ENCODE results near the gene ARHGAP22.
"Not testable (repeated sequence)": the region's sequence is repeated elsewhere in the genome, so short reads cannot be mapped to it uniquely, and the experiment has no call there.

Gene ARHGAP22

GRCh38 chr10:48604991-48605508, at the start of gene ARHGAP22:
Gene ARHGAP22, minus strand, starts transcription at chr10:48605073. Its CDS starts 277 bp downstream, at chr10:48604796.
- H3K4me3 Mint-ChIP-seq: peak within 1 kb of the TSS; percentile 57
- H3K27me3 Mint-ChIP-seq: peaks cover 36% of the 10 kb centered on the region
- H3K9me3 Mint-ChIP-seq: no peaks in the 10 kb centered on the region
- DNase-seq: peak; percentile 8
- ATAC-seq: no peak
- no peaks in the 10 kb centered on the region for H3K4me1 Mint-ChIP-seq
- H3K27ac Mint-ChIP-seq: no peak within 1 kb of the TSS
- H3K36me3 Mint-ChIP-seq (ENCODE audit: low read depth): no peaks in the 10 kb centered on the region

DNA sequence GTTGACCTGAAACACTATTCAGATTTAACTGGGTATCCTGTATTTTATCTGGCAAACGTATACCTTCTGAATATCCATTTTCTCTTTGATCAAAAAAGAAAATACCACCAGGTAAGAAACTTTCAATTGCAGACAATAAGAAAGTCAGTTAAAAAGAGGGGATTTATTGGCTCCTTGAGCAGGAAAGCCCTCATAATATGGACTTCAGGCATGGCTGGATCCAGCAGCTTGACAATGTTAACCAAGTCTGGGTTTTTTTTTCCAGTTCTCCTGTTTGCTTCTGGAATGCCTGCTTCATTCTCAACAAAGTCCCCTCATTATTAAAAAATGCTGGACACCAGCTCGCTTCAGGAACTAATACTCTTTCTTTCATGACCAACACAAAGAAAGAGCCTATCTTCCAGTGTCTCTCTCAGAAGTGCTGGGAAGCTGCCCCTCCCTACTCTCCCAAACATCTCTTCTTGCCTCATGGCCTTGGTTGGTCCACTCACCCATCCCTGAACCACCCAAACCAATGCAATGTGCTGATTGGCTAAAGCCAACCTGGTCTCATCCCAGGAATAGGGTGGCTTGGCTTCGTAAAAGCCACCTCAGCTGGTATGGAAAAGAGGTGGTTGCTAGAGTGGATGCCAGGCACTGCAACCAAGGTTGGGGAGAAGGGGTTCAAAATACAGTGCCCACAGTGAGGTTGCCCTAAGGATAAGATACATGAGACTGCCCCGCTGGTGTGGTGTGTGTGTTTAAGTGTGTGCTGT, 49.2 kb upstream of the ARHGAP22 start:
- Mint-ChIP-seq H3K4me3 (no peak overlapping the region), H3K4me1 (peaks cover 3% of the 10 kb centered on the region), H3K27ac (no peak overlapping the region), H3K27me3 (peaks cover 27% of the 10 kb centered on the region), H3K36me3 (ENCODE audit: low read depth) (no peaks in the 10 kb centered on the region), H3K9me3 (no peaks in the 10 kb centered on the region)
- no peak for ATAC-seq
- DNase-seq: no peak

GRCh38 chr10:48653347-48653746, 48.5 kb upstream of the ARHGAP22 start:
- Mint-ChIP-seq H3K27me3 (peaks cover 25% of the 10 kb centered on the region), H3K4me1 (peaks cover 3% of the 10 kb centered on the region), H3K9me3 (no peaks in the 10 kb centered on the region), H3K4me3 (no peak overlapping the region), H3K36me3 (ENCODE audit: low read depth) (no peaks in the 10 kb centered on the region), H3K27ac (no peak overlapping the region)
- no peak for DNase-seq
- no peak for ATAC-seq

DNA sequence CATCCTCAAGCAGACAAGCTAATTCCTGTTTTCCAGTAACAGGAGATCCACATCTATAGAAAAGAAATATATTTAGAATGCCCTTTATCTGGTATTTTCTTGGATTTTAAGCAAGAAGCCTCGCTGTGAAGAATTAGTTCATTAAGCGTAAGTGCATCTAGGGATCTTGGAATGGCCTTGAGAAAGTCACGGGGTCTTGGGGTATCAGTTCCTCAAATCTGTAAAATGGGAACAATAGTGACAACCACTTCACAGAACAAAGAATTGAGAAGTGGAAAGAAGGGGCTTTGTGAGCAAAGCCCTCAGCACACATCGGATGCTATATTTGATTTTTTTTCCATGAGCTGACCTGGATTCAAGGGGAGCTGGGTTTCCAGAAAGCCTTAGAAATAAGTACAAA, 47.5 kb upstream of the ARHGAP22 start:
- DNase-seq (no peak), ATAC-seq (no peak)
- H3K4me3 Mint-ChIP-seq: no peak overlapping the region
- peaks cover 21% of the 10 kb centered on the region for H3K27me3 Mint-ChIP-seq
- H3K4me1 Mint-ChIP-seq: peaks cover 3% of the 10 kb centered on the region
- no peaks in the 10 kb centered on the region for H3K36me3 Mint-ChIP-seq (ENCODE audit: low read depth)
- no peaks in the 10 kb centered on the region for H3K9me3 Mint-ChIP-seq
- no peak overlapping the region for H3K27ac Mint-ChIP-seq

DNA sequence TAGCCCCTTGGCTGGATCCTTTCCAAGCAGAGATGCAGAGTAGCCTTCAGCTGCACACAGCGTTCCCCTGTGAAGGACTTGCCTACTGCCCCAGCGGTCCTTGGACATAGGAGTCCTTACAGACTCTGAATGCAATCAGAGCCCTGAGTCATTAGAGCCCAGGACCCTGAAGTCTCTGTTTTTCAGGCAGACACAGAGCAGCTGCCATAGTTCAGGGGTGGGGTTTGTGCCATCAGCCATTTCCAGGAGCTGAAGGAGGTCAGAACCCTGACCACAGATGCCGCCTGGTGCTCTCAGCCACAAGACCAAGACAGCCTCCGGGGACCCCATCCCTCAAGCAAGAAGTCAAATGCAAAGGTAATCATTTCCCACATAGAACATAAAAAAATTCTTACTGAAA, 47.0 kb upstream of the ARHGAP22 start:
- peaks cover 3% of the 10 kb centered on the region for H3K4me1 Mint-ChIP-seq
- DNase-seq: no peak
- no peak for ATAC-seq

DNA sequence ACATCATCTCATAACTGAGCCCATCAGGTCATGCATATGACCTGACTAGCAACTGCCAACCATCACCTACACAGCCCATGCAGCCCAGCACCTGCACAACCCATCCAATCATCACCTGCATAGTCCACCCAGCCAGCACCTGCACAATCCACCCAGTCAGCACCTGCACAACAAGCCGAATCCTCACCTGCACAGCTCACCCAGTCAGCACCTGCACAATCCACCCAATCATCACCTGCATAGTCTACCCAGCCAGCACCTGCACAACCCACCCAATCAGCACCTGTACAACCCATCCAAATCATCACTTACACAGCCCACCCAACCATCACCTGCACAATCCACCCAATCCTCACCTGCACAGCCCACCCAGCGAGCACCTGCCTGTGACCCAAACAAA, 46.4 kb upstream of the ARHGAP22 start:
- H3K9me3 Mint-ChIP-seq: no peaks in the 10 kb centered on the region
- ATAC-seq: no peak
- peaks cover 21% of the 10 kb centered on the region for H3K27me3 Mint-ChIP-seq

More for the DNA sequence above, 47.0 kb upstream of the ARHGAP22 start:
- H3K4me3 Mint-ChIP-seq: no peak overlapping the region
- H3K9me3 Mint-ChIP-seq: no peaks in the 10 kb centered on the region
- no peaks in the 10 kb centered on the region for H3K36me3 Mint-ChIP-seq (ENCODE audit: low read depth)
- peaks cover 21% of the 10 kb centered on the region for H3K27me3 Mint-ChIP-seq
- H3K27ac Mint-ChIP-seq: no peak overlapping the region

DNA sequence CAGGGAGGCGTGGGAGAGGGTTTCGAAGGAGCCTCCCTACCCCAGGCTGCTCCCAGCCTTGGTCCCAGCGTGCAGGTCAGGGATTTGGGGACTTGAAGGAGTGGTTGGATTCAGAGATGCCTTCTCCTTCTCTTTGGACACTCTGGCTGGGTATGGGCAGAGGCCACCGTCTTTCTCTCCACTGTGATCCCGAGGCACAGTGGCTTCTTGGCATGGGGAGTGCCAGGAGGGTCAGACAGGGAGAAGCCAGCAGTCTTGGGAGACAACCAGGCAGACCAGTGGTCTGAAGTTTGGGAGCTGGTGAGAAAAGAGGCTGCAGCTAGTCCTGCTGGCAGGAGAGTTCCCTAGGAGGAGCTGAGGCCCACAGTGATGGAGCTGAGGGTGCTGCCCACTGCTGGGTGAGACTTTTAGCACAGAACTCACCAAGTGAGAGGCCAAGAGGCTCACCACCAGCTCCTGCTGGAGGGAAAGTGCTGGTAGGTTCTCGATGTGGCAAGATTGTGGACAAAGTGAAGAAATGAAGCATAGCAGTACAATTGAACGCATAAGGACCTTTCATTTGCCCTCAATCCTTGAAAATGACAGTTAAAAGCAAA, 44.6 kb upstream of the ARHGAP22 start:
- Mint-ChIP-seq H3K36me3 (ENCODE audit: low read depth) (no peaks in the 10 kb centered on the region), H3K27ac (no peak overlapping the region)
- no peak for DNase-seq

More for the DNA sequence above, 46.4 kb upstream of the ARHGAP22 start:
- Mint-ChIP-seq H3K4me3 (no peak overlapping the region), H3K36me3 (ENCODE audit: low read depth) (no peaks in the 10 kb centered on the region), H3K4me1 (no peaks in the 10 kb centered on the region), H3K27ac (no peak overlapping the region)
- no peak for DNase-seq

DNA sequence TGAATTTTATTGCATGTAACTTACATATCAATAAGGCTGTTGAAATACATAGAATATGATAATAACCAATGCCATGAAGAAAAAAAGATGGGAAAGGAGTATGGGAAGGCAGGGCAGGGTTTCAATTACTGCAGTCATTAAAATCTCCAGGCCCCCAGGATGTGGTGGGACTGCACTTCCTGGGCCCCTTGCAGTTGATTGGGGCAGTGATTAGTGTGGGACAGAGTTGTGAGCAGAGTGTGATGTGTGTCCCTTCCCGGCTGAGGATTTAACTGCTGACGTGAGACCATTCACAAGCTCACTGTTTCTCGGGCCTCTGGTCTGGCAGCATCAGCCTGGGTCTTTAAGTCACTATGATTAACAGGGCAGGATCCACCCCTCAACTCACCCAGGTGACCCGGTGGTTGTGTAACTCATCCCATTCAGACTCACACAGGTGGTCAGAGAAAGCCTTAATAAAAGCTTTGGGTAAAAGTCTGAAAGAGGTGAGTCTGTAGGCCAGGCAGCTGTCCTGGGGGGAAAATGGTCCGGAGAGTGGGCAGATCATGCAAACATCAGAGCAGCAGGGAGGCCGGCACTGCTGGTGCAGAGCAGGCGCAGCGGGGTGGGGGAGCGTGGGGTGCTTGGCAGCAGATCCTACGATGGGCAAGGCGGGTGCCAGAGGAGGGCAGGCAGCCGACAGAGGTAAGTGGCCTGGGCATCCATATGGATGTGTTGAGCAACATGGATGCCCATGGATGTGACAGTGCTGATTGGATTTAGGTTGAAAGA, 43.5 kb upstream of the ARHGAP22 start:
- ATAC-seq (no peak), DNase-seq (no peak)
- Mint-ChIP-seq H3K9me3 (no peaks in the 10 kb centered on the region), H3K27me3 (peaks cover 16% of the 10 kb centered on the region), H3K27ac (no peak overlapping the region), H3K4me3 (no peak overlapping the region), H3K36me3 (ENCODE audit: low read depth) (no peaks in the 10 kb centered on the region), H3K4me1 (no peaks in the 10 kb centered on the region)

More for the DNA sequence above, 44.6 kb upstream of the ARHGAP22 start:
- no peaks in the 10 kb centered on the region for H3K4me1 Mint-ChIP-seq
- H3K27me3 Mint-ChIP-seq: peaks cover 20% of the 10 kb centered on the region
- H3K4me3 Mint-ChIP-seq: no peak overlapping the region
- no peaks in the 10 kb centered on the region for H3K9me3 Mint-ChIP-seq
- ATAC-seq: no peak

DNA sequence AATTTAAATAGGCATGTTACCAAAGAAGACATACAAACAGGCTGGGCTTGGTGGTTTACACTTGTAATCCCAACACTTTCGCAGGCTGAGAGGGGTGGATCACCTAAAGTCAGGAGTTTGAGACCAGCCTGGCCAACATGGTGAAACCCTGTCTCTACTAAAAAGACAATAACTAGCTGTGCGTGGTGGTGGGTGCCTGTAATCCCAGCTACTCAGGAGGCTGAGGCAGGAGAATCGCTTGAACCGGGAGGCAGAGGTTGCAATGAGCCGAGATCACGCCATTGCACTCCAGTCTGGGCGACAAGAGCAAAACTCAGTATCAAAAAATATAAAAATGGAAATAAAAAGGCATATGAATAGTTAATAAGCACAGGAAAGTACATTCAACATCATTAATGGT, 42.2 kb upstream of the ARHGAP22 start:
- H3K27ac Mint-ChIP-seq; ATAC-seq; H3K4me3 Mint-ChIP-seq; H3K9me3 Mint-ChIP-seq; DNase-seq; H3K4me1 Mint-ChIP-seq; H3K27me3 Mint-ChIP-seq; H3K36me3 Mint-ChIP-seq (ENCODE audit: low read depth): not testable (repeated sequence)

DNA sequence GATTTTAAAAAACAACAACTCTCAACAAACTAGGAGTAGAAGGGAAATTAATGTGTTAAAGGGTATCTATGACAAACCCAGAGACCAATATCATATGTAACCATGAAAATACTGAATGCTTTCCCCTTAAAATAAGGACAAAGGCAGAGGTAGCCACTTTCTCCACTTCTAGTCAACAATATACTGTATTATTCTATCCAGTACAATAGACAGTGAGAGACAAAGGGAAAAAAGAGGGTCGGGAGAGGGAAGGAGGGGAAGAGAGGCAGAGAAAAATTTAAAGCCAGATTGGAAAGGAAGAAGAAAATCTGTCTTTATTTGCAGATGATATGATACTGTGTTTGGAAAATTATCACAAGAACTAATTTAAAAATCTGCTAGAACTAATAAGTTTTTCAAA, 40.7 kb upstream of the ARHGAP22 start:
- Mint-ChIP-seq H3K4me1 (no peaks in the 10 kb centered on the region), H3K36me3 (ENCODE audit: low read depth) (no peaks in the 10 kb centered on the region), H3K27me3 (peaks cover 16% of the 10 kb centered on the region), H3K4me3 (no peak overlapping the region), H3K27ac (no peak overlapping the region), H3K9me3 (peaks cover 4% of the 10 kb centered on the region)
- DNase-seq (no peak), ATAC-seq (no peak)

- not testable (repeated sequence) for H3K4me1 Mint-ChIP-seq; ATAC-seq; DNase-seq; H3K36me3 Mint-ChIP-seq (ENCODE audit: low read depth); H3K4me3 Mint-ChIP-seq; H3K27ac Mint-ChIP-seq
- Mint-ChIP-seq H3K9me3 (peaks cover 21% of the 10 kb centered on the region), H3K27me3 (peaks cover 37% of the 10 kb centered on the region)
Observed at GRCh38 chr10:48641099-48641690, 36.3 kb upstream of the ARHGAP22 start.

DNA sequence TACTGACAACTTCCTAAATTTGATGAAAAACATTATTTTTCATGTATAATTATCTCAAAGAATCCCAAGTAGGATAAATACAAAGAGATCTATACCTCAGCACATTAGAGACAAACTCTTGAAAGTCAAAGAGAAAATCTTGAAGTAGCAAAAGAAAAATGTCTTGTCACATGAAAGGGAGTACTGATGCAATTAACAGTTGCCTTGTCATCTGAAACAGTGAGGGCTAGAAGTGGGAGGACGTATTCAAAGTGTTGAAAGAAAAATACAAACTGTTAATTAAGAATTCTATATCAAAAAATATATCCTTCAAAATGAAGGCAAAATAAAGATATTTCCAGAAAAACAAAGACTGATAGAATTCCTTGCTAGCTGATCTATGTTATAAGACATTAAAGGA, 35.5 kb upstream of the ARHGAP22 start:
- Mint-ChIP-seq H3K36me3 (ENCODE audit: low read depth) (no peaks in the 10 kb centered on the region), H3K9me3 (peaks cover 21% of the 10 kb centered on the region), H3K27me3 (peaks cover 38% of the 10 kb centered on the region), H3K27ac (no peak overlapping the region), H3K4me1 (no peaks in the 10 kb centered on the region), H3K4me3 (no peak overlapping the region)
- ATAC-seq (no peak), DNase-seq (no peak)

GRCh38 chr10:48639632-48640031, 34.8 kb upstream of the ARHGAP22 start:
- Mint-ChIP-seq H3K27me3 (peaks cover 40% of the 10 kb centered on the region), H3K4me3 (no peak overlapping the region), H3K27ac (peak overlapping the region; percentile 20), H3K9me3 (peaks cover 21% of the 10 kb centered on the region), H3K4me1 (peaks cover 5% of the 10 kb centered on the region), H3K36me3 (ENCODE audit: low read depth) (no peaks in the 10 kb centered on the region)
- no peak for ATAC-seq
- no peak for DNase-seq

GRCh38 chr10:48638739-48639527, 34.1 kb upstream of the ARHGAP22 start:
- DNase-seq (no peak), ATAC-seq (no peak)
- Mint-ChIP-seq H3K9me3 (peaks cover 21% of the 10 kb centered on the region), H3K36me3 (ENCODE audit: low read depth) (no peaks in the 10 kb centered on the region), H3K4me1 (peaks cover 12% of the 10 kb centered on the region), H3K27ac (peak overlapping the region; percentile 20), H3K4me3 (no peak overlapping the region), H3K27me3 (peaks cover 44% of the 10 kb centered on the region)

All from activated naive CD8-positive, alpha-beta T cell treated with anti-CD3 and anti-CD28 coated beads, Interleukin-2, amount 50 U/mL, for 24 hours (primary cell).